ES-I3 (cell line): Measurements from ENCODE around the gene LRRK1.

Experiments used
- H3K36me3 ChIP-seq: 2 replicates; pipeline ENCODE4 v1.6.1; 2013; ENCODE audit warnings: mild to moderate bottlenecking, low read length, control low read depth, moderate library complexity; ENCODE audit not compliant: insufficient read depth
- H3K4me1 ChIP-seq: 2 replicates; pipeline ENCODE4 v1.6.1; 2013; ENCODE audit warnings: mild to moderate bottlenecking, control low read depth, low read length; ENCODE audit not compliant: insufficient read depth
- H3K9ac ChIP-seq: 2 replicates; pipeline ENCODE4 v1.6.1; 2013; ENCODE audit warnings: low read depth, mild to moderate bottlenecking, low read length, moderate library complexity
- H3K9me3 ChIP-seq: 2 replicates; pipeline ENCODE4 v1.6.1; 2013; ENCODE audit warnings: mild to moderate bottlenecking, low read length, moderate library complexity; ENCODE audit not compliant: control insufficient read depth, insufficient read depth

LRRK1 gene

DNA sequence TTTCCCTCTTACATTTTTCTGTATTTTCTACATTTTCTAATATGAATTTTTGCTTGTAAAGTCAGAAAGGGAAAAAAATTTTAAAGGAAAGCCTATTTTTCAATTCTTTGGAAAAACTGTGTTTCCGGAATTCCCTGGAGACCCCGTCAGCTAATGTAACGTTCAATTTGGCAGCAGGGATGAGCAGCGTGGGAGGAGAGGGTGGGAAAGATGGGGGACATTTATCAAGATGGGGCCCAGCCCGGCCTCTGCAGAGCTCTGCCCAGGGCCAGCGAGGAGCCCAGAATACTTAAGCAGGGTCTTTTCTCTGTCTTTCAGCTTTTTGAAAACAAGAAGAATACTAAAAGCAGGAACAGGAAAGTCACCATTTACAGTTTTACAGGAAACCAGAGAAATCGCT lies 129.0 kb downstream of the LRRK1 start:
- Histone ChIP-seq H3K9me3 (no peaks in the 10 kb centered on the region), H3K36me3 (no peaks in the 10 kb centered on the region), H3K9ac (no peak overlapping the region), H3K4me1 (peaks cover 15% of the 10 kb centered on the region)

DNA sequence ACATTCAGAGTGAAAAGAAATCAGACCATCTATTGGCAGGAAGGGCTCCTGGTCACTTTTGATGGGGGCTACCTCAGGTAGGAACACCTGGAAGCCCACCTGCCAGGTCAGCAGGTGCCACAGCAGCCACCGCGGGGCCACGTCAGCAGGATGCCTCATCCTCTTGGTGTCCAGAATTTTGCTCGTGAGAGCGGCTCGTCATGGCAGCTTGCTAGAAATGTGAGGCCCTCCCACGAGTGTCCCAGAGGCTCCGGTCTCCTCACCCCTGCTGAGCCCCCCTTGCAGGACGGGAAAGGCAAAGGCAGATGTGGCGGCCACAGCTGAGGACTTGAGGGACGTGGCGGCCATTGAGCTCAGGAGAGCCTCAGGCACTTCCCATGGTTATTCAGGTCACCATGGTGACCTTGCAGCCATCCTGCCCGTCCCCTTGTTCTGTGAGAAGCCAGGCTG lies 129.4 kb downstream of the LRRK1 start:
- Histone ChIP-seq H3K4me1 (peaks cover 15% of the 10 kb centered on the region), H3K9ac (no peak overlapping the region), H3K36me3 (no peaks in the 10 kb centered on the region), H3K9me3 (no peaks in the 10 kb centered on the region)

DNA sequence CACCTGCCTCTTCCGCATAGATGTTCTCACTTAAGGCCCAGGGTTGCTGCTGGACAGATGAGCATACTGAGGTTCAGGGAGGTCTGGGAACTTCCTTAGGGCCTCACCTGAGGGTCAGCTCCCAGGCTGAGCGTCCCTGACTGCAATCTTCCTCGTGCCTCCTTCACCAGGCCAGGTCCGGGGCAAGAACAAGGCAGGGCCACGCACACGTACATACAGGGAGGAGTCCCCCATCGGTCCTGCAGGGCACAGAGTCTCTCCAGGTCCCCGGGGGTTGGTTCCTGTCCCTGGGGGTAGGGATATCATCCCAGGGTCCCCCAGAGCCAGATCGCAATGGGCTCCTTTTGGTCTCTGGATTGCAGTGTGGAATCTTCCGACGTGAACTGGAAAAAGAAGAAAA lies 130.1 kb downstream of the LRRK1 start:
- H3K36me3 ChIP-seq = no peaks in the 10 kb centered on the region
- peaks cover 14% of the 10 kb centered on the region for H3K4me1 ChIP-seq
- no peak overlapping the region for H3K9ac ChIP-seq
- no peaks in the 10 kb centered on the region for H3K9me3 ChIP-seq

DNA sequence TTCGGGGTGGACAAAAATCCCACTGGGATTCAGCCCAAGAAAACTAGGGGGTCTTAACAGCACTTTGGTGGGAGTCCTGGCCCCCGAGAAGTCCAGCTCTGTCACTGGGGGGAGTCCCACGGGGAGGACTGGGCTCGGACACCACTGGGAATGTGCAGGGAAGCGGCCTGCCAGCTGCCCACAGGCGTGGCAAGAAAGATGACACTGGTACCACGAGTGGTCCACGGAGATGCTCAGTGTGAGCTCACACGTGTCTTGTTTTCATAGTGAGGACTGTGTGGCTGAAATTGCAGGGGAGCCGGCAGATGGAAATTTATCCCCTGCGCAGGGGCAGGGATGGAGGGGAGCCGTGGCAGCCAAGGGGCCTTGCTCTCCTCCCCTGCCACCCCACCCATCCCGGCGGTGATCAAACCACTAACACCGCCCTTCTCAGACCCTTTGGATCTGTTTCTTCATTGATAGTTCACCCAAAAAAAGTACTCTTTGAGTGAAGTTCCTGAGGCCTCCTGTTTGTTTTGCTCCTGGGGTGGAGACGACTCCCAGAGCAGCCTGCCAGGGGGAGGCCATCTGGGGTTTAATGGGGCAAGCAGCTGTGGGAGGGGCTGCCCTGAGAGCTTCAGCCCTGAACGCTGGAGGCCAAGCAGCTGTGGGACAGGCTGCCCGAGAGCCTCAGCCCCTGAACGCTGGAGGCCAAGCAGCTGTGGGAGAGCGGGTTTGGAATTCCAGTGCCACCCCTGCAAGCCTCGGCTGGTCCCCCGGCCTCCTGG lies 130.9 kb downstream of the LRRK1 start:
- H3K9me3 ChIP-seq = no peaks in the 10 kb centered on the region
- H3K36me3 ChIP-seq = no peaks in the 10 kb centered on the region
- H3K4me1 ChIP-seq = peaks cover 10% of the 10 kb centered on the region
- H3K9ac ChIP-seq = no peak overlapping the region

DNA sequence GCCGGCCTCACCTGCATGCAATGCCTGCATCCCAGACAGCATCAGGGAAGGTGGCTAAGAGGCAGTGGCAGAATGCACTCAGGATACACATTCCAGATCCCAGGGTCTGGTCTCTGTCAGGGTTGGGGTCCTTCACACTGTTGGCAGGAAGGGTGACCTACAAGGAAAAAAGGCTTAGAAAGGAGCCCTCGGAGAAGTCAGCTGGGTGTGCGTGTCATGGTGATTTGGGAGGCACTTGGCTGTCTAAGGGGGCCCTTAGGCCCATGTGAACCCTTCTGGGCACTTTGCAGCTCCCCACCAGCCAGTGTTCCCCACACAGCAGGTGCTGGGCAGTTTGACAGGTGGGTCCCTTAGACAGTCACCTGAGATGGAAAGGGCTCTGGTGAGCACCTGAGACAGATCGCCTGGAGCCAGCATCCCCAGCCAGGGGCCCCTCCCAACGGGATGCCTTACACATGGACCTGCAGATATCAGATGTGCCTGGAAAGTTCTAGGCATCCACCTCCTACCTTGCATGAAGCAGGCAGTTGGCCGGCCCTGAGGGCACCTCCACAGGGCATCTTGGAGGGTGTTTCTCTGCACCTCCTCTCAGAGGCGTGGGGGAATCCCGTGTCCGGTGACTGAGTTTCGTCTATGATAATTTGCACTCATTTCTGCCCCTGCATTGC lies 131.6 kb downstream of the LRRK1 start:
- H3K9me3 ChIP-seq = no peaks in the 10 kb centered on the region
- H3K36me3 ChIP-seq = no peaks in the 10 kb centered on the region
- peaks cover 10% of the 10 kb centered on the region for H3K4me1 ChIP-seq
- no peak overlapping the region for H3K9ac ChIP-seq

DNA sequence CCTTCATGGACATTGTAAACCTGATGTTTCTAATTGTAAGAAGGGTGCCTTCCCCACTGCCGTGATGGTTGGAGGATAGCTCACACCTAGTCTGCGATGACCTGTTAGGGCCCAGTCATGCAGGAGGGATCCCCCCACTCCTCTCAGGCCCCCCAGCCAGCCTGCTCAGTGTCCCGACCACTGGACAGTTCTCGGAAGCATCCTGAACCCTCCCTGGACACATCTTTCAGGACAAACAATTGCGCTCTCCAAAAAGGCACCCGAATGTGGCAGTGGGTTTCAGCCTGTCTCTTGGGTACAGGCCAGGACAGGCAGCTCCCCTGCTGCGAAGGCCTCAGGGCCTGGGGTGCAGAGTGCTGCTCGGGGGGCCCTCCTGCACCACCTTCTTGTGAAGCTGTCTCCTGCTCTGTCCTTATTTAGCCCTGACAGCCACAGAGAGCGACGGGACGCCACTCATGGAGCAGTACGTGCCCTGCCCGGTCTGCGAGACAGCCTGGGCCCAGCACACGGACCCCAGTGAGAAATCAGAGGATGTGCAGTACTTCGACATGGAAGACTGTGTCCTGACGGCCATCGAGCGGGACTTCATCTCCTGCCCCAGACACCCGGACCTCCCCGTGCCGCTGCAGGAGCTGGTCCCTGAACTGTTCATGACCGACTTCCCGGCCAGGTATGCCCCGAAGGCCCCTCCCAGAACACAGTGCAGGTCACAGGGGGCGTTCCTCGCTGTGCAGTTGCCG lies 132.3 kb downstream of the LRRK1 start:
- H3K9me3 ChIP-seq = no peaks in the 10 kb centered on the region
- H3K36me3 ChIP-seq = no peaks in the 10 kb centered on the region
- peaks cover 10% of the 10 kb centered on the region for H3K4me1 ChIP-seq
- no peak overlapping the region for H3K9ac ChIP-seq

DNA sequence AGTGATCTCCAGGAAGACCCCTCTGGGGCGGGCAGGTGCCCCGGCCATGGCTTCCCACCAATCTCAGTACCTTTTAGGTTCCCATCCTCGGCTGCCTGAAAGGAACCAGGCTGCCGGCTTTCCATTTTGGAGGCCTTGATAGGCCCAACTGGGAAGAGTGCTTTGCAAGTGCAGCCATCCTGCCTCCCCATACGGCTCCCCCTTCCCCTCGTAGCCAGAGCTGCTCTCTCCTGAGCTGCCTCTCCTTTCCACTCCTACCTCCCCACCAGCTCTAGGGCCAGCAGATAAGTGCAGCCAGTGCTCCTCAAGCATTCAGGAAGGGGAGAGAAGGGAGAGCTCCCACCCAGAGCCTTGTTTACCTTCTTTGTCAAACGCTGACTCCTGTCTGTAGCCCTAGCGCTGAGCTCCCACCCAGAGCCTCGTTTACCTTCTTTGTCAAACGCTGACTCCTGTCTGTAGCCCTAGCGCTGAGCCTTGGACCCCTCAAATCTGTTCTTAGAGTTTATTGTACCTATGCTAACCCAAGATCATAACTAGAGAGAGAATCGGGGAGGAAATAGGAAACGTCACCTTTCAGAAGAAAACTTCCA lies 133.0 kb downstream of the LRRK1 start:
- Histone ChIP-seq H3K9me3 (no peaks in the 10 kb centered on the region), H3K36me3 (no peaks in the 10 kb centered on the region), H3K4me1 (peaks cover 4% of the 10 kb centered on the region; the same call in 1 of the 2 replicates), H3K9ac (no peak overlapping the region)

DNA sequence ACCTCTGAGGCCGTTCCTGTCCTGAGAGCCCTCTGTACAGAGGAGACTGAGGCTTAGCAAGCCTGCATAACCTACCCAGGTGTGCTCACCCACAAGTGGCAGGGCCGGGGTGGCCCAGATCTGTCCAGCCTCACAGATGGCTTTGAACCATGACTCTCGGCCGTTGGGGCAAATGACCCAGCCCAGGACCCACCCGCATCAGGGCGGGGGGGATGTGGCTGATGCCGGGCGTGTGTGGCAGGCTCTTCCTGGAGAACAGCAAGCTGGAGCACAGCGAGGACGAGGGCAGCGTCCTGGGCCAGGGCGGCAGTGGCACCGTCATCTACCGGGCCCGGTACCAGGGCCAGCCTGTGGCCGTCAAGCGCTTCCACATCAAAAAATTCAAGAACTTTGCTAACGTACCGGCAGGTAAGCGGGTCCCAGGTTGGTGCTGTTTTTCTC lies 133.5 kb downstream of the LRRK1 start:
- H3K9me3 ChIP-seq = no peaks in the 10 kb centered on the region
- peaks cover 3% of the 10 kb centered on the region; the same call in 1 of the 2 replicates for H3K4me1 ChIP-seq
- H3K9ac ChIP-seq = no peak overlapping the region
- no peaks in the 10 kb centered on the region for H3K36me3 ChIP-seq

DNA sequence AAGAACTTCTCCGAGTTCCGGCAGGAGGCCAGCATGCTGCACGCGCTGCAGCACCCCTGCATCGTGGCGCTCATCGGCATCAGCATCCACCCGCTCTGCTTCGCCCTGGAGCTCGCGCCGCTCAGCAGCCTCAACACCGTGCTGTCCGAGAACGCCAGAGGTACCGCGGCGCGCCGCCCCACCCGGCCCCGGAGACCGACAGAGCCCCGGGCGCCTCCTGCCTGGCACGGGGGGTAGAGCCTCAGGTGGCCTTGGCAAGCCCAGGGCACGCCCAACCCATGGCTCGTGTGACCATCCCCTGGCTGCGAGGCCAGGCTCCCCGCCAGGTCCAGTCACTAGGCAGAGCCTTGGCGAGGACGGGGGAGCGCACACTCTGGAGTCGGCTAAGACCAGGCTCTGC lies 134.1 kb downstream of the LRRK1 start:
- H3K9ac ChIP-seq = no peak overlapping the region
- no peaks in the 10 kb centered on the region for H3K9me3 ChIP-seq
- H3K4me1 ChIP-seq = peaks cover under 1% of the 10 kb centered on the region; the same call in 1 of the 2 replicates
- H3K36me3 ChIP-seq = no peaks in the 10 kb centered on the region

DNA sequence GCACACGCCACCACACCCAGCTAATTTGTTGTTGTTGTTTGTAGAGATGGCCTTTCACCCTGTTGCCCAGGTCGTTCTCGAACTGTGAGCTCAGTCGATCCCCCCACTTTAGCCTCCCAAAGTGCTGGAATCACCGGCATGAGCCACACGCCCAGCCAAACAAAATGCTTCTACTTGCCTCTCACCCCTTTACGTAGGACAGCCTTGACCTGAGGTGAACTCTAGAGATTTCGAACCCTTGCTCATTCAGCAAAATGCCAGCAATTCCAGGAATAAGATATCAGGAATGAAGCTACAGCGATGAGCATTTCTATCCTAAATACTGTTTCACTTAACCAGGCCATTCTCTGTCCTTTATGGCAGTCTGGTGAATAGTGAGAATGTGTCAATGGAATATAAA lies 135.0 kb downstream of the LRRK1 start:
- Histone ChIP-seq H3K9ac (no peak overlapping the region), H3K9me3 (peaks cover under 1% of the 10 kb centered on the region; the same call in 1 of the 2 replicates), H3K4me1 (no peaks in the 10 kb centered on the region), H3K36me3 (no peaks in the 10 kb centered on the region)

DNA sequence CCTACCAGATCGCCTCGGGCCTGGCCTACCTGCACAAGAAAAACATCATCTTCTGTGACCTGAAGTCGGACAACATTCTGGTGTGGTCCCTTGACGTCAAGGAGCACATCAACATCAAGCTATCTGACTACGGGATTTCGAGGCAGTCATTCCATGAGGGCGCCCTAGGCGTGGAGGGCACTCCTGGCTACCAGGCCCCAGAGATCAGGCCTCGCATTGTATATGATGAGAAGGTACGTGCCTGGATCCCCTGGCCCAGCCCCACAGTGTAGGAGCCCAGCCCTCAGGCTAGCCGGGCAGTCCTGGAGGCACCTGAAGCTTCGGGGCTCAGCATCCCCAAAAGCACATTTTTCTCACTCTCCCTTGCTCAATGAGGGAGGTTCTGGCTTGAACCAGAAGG lies 135.8 kb downstream of the LRRK1 start:
- no peak overlapping the region for H3K9ac ChIP-seq
- H3K9me3 ChIP-seq = peaks cover 6% of the 10 kb centered on the region; the same call in 1 of the 2 replicates
- H3K36me3 ChIP-seq = no peaks in the 10 kb centered on the region
- H3K4me1 ChIP-seq = no peaks in the 10 kb centered on the region

DNA sequence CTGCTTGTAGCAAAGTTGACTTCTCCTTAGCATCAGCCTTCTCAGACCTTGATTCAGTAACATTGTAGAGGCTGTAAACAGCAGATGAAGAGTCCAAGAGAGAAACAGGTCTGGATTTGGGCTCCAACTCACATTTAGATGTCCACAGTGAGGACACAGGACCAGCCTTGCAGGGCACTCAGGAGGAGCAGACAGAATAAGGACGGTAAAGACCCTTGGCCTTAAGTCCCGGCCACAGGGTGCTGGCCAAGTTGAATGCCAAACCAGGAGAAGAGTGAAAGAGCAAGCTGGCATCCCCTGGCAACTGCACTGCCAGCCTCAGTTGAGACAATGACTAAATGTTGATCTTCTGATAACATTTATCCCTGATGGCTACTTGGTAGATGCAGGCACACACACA lies 136.3 kb downstream of the LRRK1 start:
- Histone ChIP-seq H3K9ac (no peak overlapping the region), H3K9me3 (peaks cover 6% of the 10 kb centered on the region; the same call in 1 of the 2 replicates), H3K36me3 (no peaks in the 10 kb centered on the region), H3K4me1 (peaks cover 3% of the 10 kb centered on the region; the same call in 1 of the 2 replicates)

DNA sequence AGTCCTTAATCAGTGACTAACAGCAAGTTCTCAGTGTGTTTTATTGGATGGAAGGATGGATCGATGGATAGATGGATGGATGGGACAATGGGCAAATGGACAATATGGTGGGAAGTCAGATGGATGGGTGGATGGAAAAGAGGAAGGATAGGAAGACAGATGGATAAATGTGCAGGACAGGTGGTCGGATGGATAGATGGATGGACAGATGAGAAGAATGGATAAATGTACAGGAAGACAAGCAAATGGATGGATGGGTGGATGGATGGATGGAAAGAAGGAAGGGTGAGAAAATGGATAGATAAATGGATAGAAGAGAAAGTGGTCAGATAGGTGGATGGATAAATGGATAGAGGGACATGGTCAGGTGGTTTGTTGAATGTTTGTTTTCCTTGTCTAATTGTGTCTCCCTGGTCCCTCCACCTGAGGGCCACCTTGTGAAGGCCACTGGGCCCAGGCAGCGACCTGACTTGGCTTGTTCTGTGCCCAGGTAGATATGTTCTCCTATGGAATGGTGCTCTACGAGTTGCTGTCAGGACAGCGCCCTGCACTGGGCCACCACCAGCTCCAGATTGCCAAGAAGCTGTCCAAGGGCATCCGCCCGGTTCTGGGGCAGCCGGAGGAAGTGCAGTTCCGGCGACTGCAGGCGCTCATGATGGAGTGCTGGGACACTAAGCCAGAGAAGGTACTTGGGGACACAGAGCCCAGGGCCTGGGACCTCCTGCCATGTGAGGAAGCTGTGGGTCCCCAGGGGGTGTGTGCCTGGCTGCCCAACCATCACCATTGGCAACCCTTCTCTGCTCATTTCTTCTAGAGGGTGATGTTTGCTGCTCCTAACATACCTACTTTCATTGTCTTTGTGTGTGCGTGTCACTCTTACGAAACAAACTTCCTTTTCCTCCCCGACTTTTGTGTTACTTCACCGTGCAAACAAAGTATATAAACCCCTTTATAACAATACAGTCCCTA lies 137.5 kb downstream of the LRRK1 start:
- no peaks in the 10 kb centered on the region for H3K36me3 ChIP-seq
- no peak overlapping the region for H3K9ac ChIP-seq
- H3K9me3 ChIP-seq = peaks cover 6% of the 10 kb centered on the region; the same call in 1 of the 2 replicates
- peaks cover 7% of the 10 kb centered on the region; the same call in 1 of the 2 replicates for H3K4me1 ChIP-seq
